ENCODE data around the gene A1CF.
"Not testable (repeated sequence)": the region's sequence is repeated elsewhere in the genome, so short reads cannot be mapped to it uniquely, and the experiment has no call there.

A1CF gene

GRCh38 chr10:50908366-50908765 is 22.9 kb upstream of the A1CF start:
- Histone ChIP-seq H3K4me2 (ENCODE audit: low read depth, low read length) (no peak overlapping the region), H3K4me1 (ENCODE audit: low read length) (no peaks in the 10 kb centered on the region), H3K79me2 (ENCODE audit: low read length) (no peaks in the 10 kb centered on the region), H3K4me3 (ENCODE audit: low read length) (no peak overlapping the region), H2AFZ (ENCODE audit: low read length) (no peak overlapping the region), H3K36me3 (replicated peaks; ENCODE audit: insufficient read depth, low read length) (no peaks in the 10 kb centered on the region), H3K9me3 (replicated peaks; ENCODE audit: insufficient read depth, low read length) (no peaks in the 10 kb centered on the region), H3F3A (ENCODE audit: insufficient read depth, low read length) (no peaks in the 10 kb centered on the region), H3K27ac (ENCODE audit: low read length) (no peak overlapping the region), H3K9ac (ENCODE audit: low read length) (no peak overlapping the region), H3K27me3 (replicated peaks; ENCODE audit: insufficient read depth, low read length) (no peaks in the 10 kb centered on the region), H4K20me1 (ENCODE audit: insufficient read depth, low read length) (no peaks in the 10 kb centered on the region), H3K9me2 (replicated peaks; ENCODE audit: insufficient read depth, low read length) (no peaks in the 10 kb centered on the region)
- no peak for DNase-seq
- TF ChIP-seq EZH2 (optimal IDR thresholded peaks at IDR 0.05; ENCODE audit: low read depth, low read length): no peak

GRCh38 chr10:50905797-50906196 is 20.4 kb upstream of the A1CF start:
- H3K9me2 ChIP-seq (replicated peaks; ENCODE audit: insufficient read depth, low read length); H3K4me2 ChIP-seq (ENCODE audit: low read depth, low read length); H3K9me3 ChIP-seq (replicated peaks; ENCODE audit: insufficient read depth, low read length); H3F3A ChIP-seq (ENCODE audit: insufficient read depth, low read length); H3K27ac ChIP-seq (ENCODE audit: low read length); H3K27me3 ChIP-seq (replicated peaks; ENCODE audit: insufficient read depth, low read length); H3K9ac ChIP-seq (ENCODE audit: low read length); H2AFZ ChIP-seq (ENCODE audit: low read length); H3K4me1 ChIP-seq (ENCODE audit: low read length); H4K20me1 ChIP-seq (ENCODE audit: insufficient read depth, low read length); H3K79me2 ChIP-seq (ENCODE audit: low read length); DNase-seq; H3K36me3 ChIP-seq (replicated peaks; ENCODE audit: insufficient read depth, low read length); H3K4me3 ChIP-seq (ENCODE audit: low read length): not testable (repeated sequence)

GRCh38 chr10:50896721-50897120 is 11.3 kb upstream of the A1CF start:
- TF ChIP-seq EZH2phosphoT487 (IDR thresholded peaks at IDR 0.05; ENCODE audit: low read length): no peak
- TF ChIP-seq CTCF (IDR thresholded peaks at IDR 0.05; ENCODE audit: low read length): no peak
- TF ChIP-seq EZH2 (optimal IDR thresholded peaks at IDR 0.05; ENCODE audit: low read depth, low read length): no peak
- H3K4me2 ChIP-seq (ENCODE audit: low read depth, low read length): no peak overlapping the region
- H3K9ac ChIP-seq (ENCODE audit: low read length): no peak overlapping the region
- no peaks in the 10 kb centered on the region for H3K79me2 ChIP-seq (ENCODE audit: low read length)
- H3K27ac ChIP-seq (ENCODE audit: low read length): no peak overlapping the region
- no peaks in the 10 kb centered on the region for H3K9me2 ChIP-seq (replicated peaks; ENCODE audit: insufficient read depth, low read length)
- no peak for DNase-seq
- no peaks in the 10 kb centered on the region for H3K36me3 ChIP-seq (replicated peaks; ENCODE audit: insufficient read depth, low read length)
- H3F3A ChIP-seq (ENCODE audit: insufficient read depth, low read length): no peaks in the 10 kb centered on the region
- no peak overlapping the region for H3K4me3 ChIP-seq (ENCODE audit: low read length)
- no peaks in the 10 kb centered on the region for H3K9me3 ChIP-seq (replicated peaks; ENCODE audit: insufficient read depth, low read length)
- H3K27me3 ChIP-seq (replicated peaks; ENCODE audit: insufficient read depth, low read length): no peaks in the 10 kb centered on the region
- no peak overlapping the region for H2AFZ ChIP-seq (ENCODE audit: low read length)
- peaks cover 14% of the 10 kb centered on the region for H3K4me1 ChIP-seq (ENCODE audit: low read length)
- H4K20me1 ChIP-seq (ENCODE audit: insufficient read depth, low read length): no peaks in the 10 kb centered on the region

GRCh38 chr10:50894312-50894711 is 8.9 kb upstream of the A1CF start:
- Histone ChIP-seq H3K4me2 (ENCODE audit: low read depth, low read length) (no peak overlapping the region), H3K4me3 (ENCODE audit: low read length) (no peak overlapping the region), H3K4me1 (ENCODE audit: low read length) (peaks cover 16% of the 10 kb centered on the region), H4K20me1 (ENCODE audit: insufficient read depth, low read length) (no peaks in the 10 kb centered on the region), H2AFZ (ENCODE audit: low read length) (no peak overlapping the region), H3K36me3 (replicated peaks; ENCODE audit: insufficient read depth, low read length) (no peaks in the 10 kb centered on the region), H3F3A (ENCODE audit: insufficient read depth, low read length) (no peaks in the 10 kb centered on the region), H3K9me2 (replicated peaks; ENCODE audit: insufficient read depth, low read length) (no peaks in the 10 kb centered on the region), H3K79me2 (ENCODE audit: low read length) (no peaks in the 10 kb centered on the region), H3K9me3 (replicated peaks; ENCODE audit: insufficient read depth, low read length) (no peaks in the 10 kb centered on the region), H3K27ac (ENCODE audit: low read length) (no peak overlapping the region), H3K27me3 (replicated peaks; ENCODE audit: insufficient read depth, low read length) (no peaks in the 10 kb centered on the region), H3K9ac (ENCODE audit: low read length) (no peak overlapping the region)
- TF ChIP-seq CTCF (IDR thresholded peaks at IDR 0.05; ENCODE audit: low read length): no peak
- TF ChIP-seq EZH2phosphoT487 (IDR thresholded peaks at IDR 0.05; ENCODE audit: low read length): no peak
- no peak for TF ChIP-seq EZH2 (optimal IDR thresholded peaks at IDR 0.05; ENCODE audit: low read depth, low read length)
- DNase-seq: no peak
